GM10248 (cell line): ENCODE measurements around the gene AMBRA1.

ENCODE experiments used
- CTCF ChIA-PET: fragments of 300-600 bp; sonication (Branson Sonifier 250); formaldehyde crosslinking; extraction: SDS; loops from one replicate; lab custom pipeline; 2021; ENCODE audit warnings: antibody characterized with exemption; lab: Yijun Ruan, JAX
- POLR2A ChIA-PET: fragments of 350-650 bp; sonication (Branson Sonifier 250); formaldehyde crosslinking; extraction: SDS; loops from one replicate; lab custom pipeline; 2020; ENCODE audit warnings: antibody characterized with exemption; lab: Yijun Ruan, JAX
- DNase-seq: peaks from one replicate; pipeline ENCODE4 v3.0.0; 2012; ENCODE audit errors: extremely low spot score
- TF ChIP-seq, protein P1 (sequence below): IDR thresholded peaks from 2 replicates; pipeline ENCODE4 v1.5.1; 2012; ENCODE audit warnings: mild to moderate bottlenecking, low read depth; ENCODE audit errors: extremely low read depth, missing control alignments, control extremely low read depth

AMBRA1 gene

DNA sequence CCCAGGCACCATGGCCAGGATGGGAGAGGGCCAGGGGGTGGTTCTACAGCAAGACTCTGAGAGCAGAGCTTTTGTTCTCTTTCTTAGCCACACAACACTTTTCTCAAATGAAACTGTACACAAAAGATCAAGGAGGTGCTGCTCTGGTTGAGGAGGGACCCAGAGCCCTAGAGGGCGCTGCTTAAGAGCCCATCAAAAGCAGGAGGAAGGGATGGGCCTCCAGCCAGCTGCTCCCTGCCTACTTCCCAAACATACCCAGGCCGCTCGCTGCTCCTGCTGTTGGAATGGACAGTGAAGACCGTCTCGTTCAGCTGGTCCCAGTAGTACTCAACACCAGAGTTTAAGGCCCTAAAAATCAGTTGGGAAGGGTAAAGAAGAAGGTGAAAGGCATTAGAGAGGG lies 183.8 kb downstream of the AMBRA1 start:
- ChIA-PET CTCF (interaction anchor here (1.1 to 3.6 kb wide), 7 partner anchors 18 to 121 kb away, joined by 3 to 15 read pairs (median 5); partner anchors contain the start of gene CHRM4), POLR2A (no interaction called here)
- TF ChIP-seq, protein P1, sequence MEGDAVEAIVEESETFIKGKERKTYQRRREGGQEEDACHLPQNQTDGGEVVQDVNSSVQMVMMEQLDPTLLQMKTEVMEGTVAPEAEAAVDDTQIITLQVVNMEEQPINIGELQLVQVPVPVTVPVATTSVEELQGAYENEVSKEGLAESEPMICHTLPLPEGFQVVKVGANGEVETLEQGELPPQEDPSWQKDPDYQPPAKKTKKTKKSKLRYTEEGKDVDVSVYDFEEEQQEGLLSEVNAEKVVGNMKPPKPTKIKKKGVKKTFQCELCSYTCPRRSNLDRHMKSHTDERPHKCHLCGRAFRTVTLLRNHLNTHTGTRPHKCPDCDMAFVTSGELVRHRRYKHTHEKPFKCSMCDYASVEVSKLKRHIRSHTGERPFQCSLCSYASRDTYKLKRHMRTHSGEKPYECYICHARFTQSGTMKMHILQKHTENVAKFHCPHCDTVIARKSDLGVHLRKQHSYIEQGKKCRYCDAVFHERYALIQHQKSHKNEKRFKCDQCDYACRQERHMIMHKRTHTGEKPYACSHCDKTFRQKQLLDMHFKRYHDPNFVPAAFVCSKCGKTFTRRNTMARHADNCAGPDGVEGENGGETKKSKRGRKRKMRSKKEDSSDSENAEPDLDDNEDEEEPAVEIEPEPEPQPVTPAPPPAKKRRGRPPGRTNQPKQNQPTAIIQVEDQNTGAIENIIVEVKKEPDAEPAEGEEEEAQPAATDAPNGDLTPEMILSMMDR, result peak; percentile 8
- no peak for DNase-seq

DNA sequence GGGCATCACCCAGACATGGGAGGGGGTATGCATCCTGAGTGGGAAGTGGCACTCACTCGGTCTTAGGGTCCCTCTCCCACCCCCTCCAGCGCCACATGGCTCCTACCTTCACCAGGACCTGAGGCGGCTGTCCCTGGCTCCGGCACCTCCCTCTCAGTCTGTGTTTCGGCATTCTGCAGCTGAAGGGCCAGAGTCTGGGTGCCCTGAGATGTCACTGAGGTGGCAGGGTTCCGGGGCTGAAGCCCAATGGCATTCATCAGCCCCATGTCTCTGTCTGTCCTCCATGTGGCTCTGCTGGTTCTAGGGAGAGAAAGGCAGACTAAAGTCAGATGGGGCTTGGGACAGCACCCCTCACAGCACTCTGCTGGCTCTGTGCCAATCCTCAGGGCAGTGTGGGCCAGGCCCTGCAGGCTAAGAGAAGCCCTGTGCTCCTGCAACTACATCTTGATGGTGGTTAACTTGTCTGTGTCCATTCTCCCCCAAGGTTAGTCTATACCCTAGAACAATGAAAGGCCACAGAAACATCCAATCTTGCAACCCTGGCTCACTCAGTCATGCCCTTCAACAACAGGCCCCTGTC lies 185.3 kb downstream of the AMBRA1 start:
- TF ChIP-seq, protein P1, result no peak
- POLR2A ChIA-PET, result no interaction called here
- DNase-seq, result no peak
- CTCF ChIA-PET, result interaction anchor here (1.2 to 3.6 kb wide), 5 partner anchors 16 to 169 kb away, joined by 3 to 15 read pairs (median 4); partner anchors contain the start of gene CHRM4

DNA sequence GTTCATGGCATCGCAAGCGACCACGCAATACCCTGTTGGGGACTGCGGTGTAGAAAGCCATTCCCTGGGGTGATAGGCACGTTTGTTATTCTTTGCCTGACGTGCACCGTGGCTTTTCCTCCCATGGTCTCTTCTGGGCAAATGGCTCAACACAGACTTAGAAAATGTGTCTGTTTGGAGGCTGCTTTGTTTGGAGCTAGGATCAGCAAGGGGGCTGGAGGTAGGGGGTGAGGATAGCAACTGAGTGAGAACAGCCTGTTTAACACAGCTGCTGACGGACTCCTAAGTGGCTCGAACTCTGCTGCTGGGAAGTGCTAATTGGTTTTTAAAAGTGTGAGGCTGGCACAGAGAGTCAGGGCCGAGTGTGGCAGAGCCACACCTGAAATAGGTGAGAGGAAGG lies 186.2 kb downstream of the AMBRA1 start:
- TF ChIP-seq, protein P1, result no peak
- DNase-seq, result no peak
- ChIA-PET CTCF (interaction anchor here (1.3 to 1.5 kb wide), 2 partner anchors 40 to 168 kb away, joined by 3 to 4 read pairs; no protein-coding TSS in a partner anchor), POLR2A (no interaction called here)

DNA sequence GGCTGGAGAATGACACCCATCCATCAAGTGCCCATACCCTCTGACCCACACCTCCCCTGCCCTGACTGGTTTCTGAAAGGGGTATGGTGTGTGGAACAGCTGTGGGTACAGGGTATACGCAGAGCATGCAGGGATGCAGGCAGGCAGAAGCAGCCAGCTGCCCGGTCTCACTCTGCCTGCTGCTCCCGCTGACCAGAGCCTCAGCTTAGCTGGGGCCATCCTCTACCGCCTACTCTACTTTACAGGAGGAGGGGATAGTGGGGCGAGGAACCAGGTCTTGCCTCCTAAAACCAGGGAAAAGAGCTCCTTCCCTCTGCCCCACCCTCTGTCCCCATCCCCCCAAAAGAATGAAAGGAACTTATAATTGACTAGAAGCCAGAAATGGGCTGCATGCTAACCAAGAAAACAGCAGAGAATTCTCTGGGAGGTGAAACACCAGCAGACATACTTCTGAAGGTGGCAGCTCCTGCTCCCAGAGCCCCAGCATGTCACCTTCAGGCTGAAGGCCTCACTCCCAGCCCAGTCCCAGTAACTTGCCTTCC lies 189.3 kb downstream of the AMBRA1 start:
- TF ChIP-seq, protein P1, result no peak
- POLR2A ChIA-PET, result no interaction called here
- no peak for DNase-seq
- CTCF ChIA-PET, result interaction anchor here (0.9 to 1.6 kb wide), 3 partner anchors 13 to 53 kb away, joined by 3 to 4 read pairs (median 3); no protein-coding TSS in a partner anchor

DNA sequence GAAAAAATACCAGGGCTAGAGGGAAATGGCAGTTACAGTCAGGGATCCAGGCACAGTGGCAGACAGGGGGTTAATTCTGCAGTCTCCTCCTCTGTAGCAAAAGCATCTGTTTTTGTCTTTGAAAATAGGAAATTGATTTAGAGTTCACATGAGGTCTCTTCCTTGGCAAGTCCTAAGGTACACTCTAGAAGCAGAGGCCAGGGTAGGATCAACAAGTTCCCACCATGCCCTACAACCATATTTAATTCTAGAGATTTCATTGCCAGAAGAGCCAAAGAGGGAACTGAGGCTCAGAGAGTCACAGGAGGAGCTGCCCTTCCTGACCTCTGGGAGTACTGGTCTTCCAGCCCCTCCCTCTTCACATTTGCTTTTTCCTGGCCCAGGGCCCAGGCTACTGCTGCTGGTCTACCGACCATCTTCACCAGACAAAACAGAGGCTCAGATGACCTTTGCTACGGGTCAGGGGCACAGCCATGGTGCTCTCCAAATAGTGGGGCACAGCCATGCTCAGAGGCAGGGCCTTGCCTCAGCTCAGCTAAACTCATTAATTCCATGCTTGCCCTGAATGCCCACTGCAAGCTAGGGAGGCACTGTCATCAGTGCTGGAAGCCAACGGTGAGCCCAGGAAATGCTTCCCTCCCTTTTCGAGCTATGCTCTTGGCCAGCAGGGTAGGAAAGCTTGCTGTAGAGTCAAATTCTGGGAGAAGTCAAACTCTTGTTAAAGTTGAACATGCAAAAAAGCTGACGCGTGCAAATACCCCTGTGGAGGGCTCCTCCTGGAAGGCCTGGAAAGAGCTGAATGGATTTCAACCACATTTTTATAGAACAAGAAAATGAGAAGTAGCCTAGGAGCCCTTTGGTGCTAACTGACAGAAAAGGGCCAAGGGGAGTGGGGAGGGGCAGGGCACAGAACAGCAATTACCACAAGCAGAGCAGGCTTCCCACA lies 190.6 kb downstream of the AMBRA1 start:
- DNase-seq, result no peak
- ChIA-PET CTCF (interaction anchor here (0.6 to 5.3 kb wide), 7 partner anchors 10 to 162 kb away, joined by 3 to 42 read pairs (median 3); no protein-coding TSS in a partner anchor), POLR2A (no interaction called here)
- TF ChIP-seq, protein P1, result no peak

DNA sequence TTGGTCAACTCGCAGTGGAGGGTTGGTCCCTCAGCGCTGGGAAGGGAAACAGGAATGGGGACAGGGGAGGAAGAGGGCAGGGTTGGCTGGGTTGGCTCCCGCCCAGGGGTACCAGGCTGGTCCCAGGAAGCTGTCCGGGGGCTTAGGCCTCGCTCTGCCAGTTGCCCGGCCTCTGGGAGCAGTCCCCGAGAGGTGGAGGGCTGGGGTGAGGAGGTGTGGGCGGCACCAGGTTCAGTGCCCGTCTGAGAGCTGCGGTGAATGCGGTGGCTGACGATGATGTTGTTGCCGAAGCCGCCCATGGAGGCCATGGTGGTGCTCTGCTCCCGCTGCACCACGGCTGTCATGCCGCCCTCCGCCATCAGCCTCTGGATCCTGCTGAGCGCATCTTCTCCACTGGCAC lies 196.3 kb downstream of the AMBRA1 start:
- ChIA-PET POLR2A (no interaction called here), CTCF (interaction anchor here (1.0 to 5.3 kb wide), 4 partner anchors 9 to 145 kb away, joined by 3 to 42 read pairs (median 4); no protein-coding TSS in a partner anchor)
- no peak for DNase-seq
- TF ChIP-seq, protein P1, result no peak
